ENCODE results near the gene CYFIP1. TPM values are rescaled to one million over a fixed set of nuclear protein-coding genes. Genes with fewer than 3 reads are reported as not detected.

Gene CYFIP1
- total and polyA plus RNA-seq, 3 donors from 2014 or later = 50.9 to 112 (median 90.5) TPM

- Histone ChIP-seq H3K9me3 (no peaks in the 10 kb centered on the region), H3K4me3 (no peak overlapping the region), H3K4me1 (no peaks in the 10 kb centered on the region), H3K27ac (no peak overlapping the region), H3K27me3 (no peaks in the 10 kb centered on the region), H3K36me3 (ENCODE audit: low read depth, missing control alignments) (no peaks in the 10 kb centered on the region)
- DNase-seq = no peak
- WGBS, 2 donors = 95 to 100% methylated on average over 8 of the region's 8 CpGs
- intact Hi-C loops (cut with DNase I; ENCODE audit: low total_unique reads) = no loop called here
- TF ChIP-seq CTCF (IDR thresholded peaks at IDR 0.05) (no peak), POLR2A (IDR thresholded peaks at IDR 0.05) (no peak)
These were observed 105.9 kb downstream of the CYFIP1 start for GRCh38 chr15:22874256-22874655.

GRCh38 chr15:22873841-22874240, 106.3 kb downstream of the CYFIP1 start:
- no peak overlapping the region for H3K4me3 ChIP-seq
- no peaks in the 10 kb centered on the region for H3K36me3 ChIP-seq (ENCODE audit: low read depth, missing control alignments)
- intact Hi-C loops (cut with DNase I; ENCODE audit: low total_unique reads) = no loop called here
- no peak for DNase-seq
- no peaks in the 10 kb centered on the region for H3K9me3 ChIP-seq
- H3K27ac ChIP-seq = no peak overlapping the region
- 98 to 100% methylated on average over 6 to 9 of the region's 9 CpGs for WGBS, 2 donors
- no peaks in the 10 kb centered on the region for H3K4me1 ChIP-seq
- no peak for TF ChIP-seq POLR2A (IDR thresholded peaks at IDR 0.05)
- no peak for TF ChIP-seq CTCF (IDR thresholded peaks at IDR 0.05)
- H3K27me3 ChIP-seq = no peaks in the 10 kb centered on the region

GRCh38 chr15:22872936-22873701, 107.0 kb downstream of the CYFIP1 start:
- no peaks in the 10 kb centered on the region for H3K9me3 ChIP-seq
- TF ChIP-seq CTCF (IDR thresholded peaks at IDR 0.05) (no peak), POLR2A (IDR thresholded peaks at IDR 0.05) (no peak)
- no peaks in the 10 kb centered on the region for H3K27me3 ChIP-seq
- WGBS, 2 donors = 80 to 92% methylated on average over 15 to 17 of the region's 17 CpGs
- no peaks in the 10 kb centered on the region for H3K4me1 ChIP-seq
- no peak for DNase-seq
- H3K4me3 ChIP-seq = no peak overlapping the region
- intact Hi-C loops (cut with DNase I; ENCODE audit: low total_unique reads) = no loop called here
- H3K36me3 ChIP-seq (ENCODE audit: low read depth, missing control alignments) = no peaks in the 10 kb centered on the region
- H3K27ac ChIP-seq = no peak overlapping the region

GRCh38 chr15:22871481-22872086, 108.6 kb downstream of the CYFIP1 start:
- H3K9me3 ChIP-seq = no peaks in the 10 kb centered on the region
- no peak overlapping the region for H3K4me3 ChIP-seq
- no peak overlapping the region for H3K27ac ChIP-seq
- TF ChIP-seq CTCF (IDR thresholded peaks at IDR 0.05) (no peak), POLR2A (IDR thresholded peaks at IDR 0.05) (no peak)
- H3K27me3 ChIP-seq = no peaks in the 10 kb centered on the region
- no peaks in the 10 kb centered on the region for H3K4me1 ChIP-seq
- intact Hi-C loops (cut with DNase I; ENCODE audit: low total_unique reads) = no loop called here
- DNase-seq = no peak
- H3K36me3 ChIP-seq (ENCODE audit: low read depth, missing control alignments) = no peaks in the 10 kb centered on the region
- 80 to 92% methylated on average over 6 of the region's 6 CpGs for WGBS, 2 donors

Data from testis (tissue), 3 donors.